GM13977 (cell line): ENCODE data around the gene DENND1B.

Experiments used
- DNase-seq: peaks from one replicate; pipeline ENCODE4 v3.0.0; 2012; ENCODE audit warnings: low spot score
- CTCF ChIP-seq: IDR thresholded peaks from 2 replicates; pipeline ENCODE4 v1.5.1; 2012; ENCODE audit warnings: mild to moderate bottlenecking, control low read depth; ENCODE audit not compliant: insufficient read depth; ENCODE audit errors: extremely low read depth, missing control alignments
- in situ Hi-C: fragments of 300-500 bp; cut with MboI; formaldehyde crosslinking; loops from one replicate; pipeline ENCODE4 v1.12.0; 2022; ENCODE audit warnings: low sequenced_read_pairs, low pct_unique_long_range_greater_than_20kb, mixed read lengths, inconsistent platforms; ENCODE audit not compliant: unreplicated experiment

The DENND1B gene

GRCh38 chr1:197632651-197633050, 142.6 kb downstream of the DENND1B start:
- TF ChIP-seq CTCF = no peak
- DNase-seq = no peak
- in situ Hi-C loops = no loop called here

DNA sequence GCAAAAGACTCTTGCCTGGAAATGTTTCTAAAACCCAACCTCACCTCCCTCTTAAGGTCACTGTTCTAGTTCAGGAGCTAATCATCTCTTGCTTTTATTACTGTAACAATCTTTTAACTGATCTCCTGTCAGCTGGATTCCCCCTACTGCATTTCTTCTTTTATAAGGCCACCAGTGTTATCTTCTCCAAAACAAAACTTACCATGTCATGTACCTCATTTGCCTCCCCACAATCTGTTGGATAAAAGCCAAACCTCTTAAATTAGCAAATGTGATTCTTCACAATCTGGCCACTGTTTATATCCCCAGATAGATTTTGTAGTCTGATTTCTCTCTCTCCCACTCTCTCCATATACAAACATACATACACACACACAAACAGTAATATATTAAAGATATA, 143.3 kb downstream of the DENND1B start:
- no peak for TF ChIP-seq CTCF
- DNase-seq = no peak
- in situ Hi-C loops = no loop called here

DNA sequence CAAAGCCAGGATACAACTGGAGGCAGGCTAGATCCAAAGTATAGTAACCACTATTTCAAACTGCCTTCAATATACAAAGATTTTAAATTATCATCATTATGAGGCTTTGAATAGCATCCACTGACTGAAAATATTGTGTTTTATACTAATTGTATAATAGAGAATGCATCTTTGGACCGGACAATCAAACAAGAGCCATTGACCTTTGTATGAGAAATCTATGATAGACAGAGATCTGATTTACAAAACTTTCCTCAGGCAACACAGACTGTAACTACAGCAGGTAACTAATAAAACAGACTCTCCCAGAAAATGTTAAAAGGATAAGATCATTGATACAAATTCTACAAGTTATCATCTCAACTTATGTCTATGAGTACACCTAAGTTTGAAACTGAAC, 152.9 kb downstream of the DENND1B start:
- in situ Hi-C loops = no loop called here
- DNase-seq = no peak
- no peak for TF ChIP-seq CTCF

- in situ Hi-C loops = no loop called here
- no peak for TF ChIP-seq CTCF
- DNase-seq = no peak
Observed at GRCh38 chr1:197621761-197622160, 153.5 kb downstream of the DENND1B start.

DNA sequence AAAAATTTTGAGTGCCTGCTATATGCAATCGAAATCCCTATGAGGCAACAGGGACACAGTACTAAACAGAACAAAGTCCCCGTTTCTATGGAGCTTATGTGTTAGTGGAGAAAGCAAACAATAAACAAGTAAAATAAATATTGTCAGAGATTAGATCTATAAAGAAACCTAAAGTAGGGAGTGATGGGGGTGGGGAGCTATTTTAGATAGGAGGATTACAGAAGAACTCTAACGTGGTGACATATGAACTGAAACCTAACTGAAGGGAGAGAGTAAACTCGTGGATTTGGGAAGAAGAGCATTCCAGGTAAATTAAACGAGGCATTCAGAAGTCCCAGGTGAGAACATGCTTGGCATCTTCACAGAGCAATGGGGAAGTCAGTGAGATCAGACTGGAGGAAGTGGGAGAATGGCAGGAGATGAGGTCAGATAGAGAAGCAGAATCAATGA, 154.5 kb downstream of the DENND1B start:
- in situ Hi-C loops = no loop called here
- no peak for DNase-seq

DNA sequence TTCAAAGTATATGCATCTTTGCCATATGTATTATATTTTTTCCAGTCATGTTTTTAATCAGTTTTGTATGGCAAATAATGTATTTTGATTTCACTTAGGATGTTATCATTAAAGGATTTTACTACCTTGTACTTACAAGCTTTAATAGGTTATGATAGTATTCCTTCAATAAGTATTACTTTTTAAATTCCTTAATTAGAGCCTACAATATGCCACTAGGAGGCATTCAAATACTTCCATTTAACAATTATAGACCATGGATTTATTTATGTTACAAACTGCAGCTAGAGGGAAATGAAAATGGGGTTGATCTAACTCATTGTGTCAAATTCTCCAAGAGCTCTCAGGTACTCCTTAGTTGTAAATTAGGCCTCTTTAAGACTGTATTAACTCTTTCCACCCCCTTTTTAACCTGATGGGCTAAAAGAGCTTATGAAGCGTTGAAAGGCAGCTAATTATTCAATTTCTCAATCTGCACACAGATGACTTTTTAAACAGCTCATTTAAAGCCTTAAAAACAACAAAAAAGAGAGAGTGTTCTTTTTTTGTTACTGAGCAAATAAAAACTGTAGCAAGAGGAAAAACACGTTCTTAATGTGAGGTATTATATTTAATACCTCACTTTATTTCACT, 156.2 kb downstream of the DENND1B start:
- in situ Hi-C loops = no loop called here
- TF ChIP-seq CTCF = no peak
- no peak for DNase-seq

More for the DNA sequence above, 154.5 kb downstream of the DENND1B start:
- no peak for TF ChIP-seq CTCF
